Progenitor cell of endocrine pancreas (in vitro differentiated cells): Measurements from ENCODE around the gene TMEM81. TPM values are rescaled to one million over a fixed set of nuclear protein-coding genes. Genes with fewer than 3 reads are reported as not detected.

Experiments
- DNase-seq: peaks from one replicate; pipeline ENCODE4 v3.0.0; 2021; ENCODE audit warnings: low spot score; ENCODE audit not compliant: unreplicated experiment
- H3K27ac Mint-ChIP-seq: 2 replicates; pipeline ENCODE4 v1.8.0; 2021; ENCODE audit warnings: mild to moderate bottlenecking, moderate library complexity, mixed read lengths
- H3K27me3 Mint-ChIP-seq: 2 replicates; pipeline ENCODE4 v1.8.0; 2021; ENCODE audit warnings: mixed read lengths
- H3K36me3 Mint-ChIP-seq: 2 replicates; pipeline ENCODE4 v1.8.0; 2022; ENCODE audit warnings: mixed read lengths; ENCODE audit not compliant: insufficient read depth
- H3K4me1 Mint-ChIP-seq: 2 replicates; pipeline ENCODE4 v1.8.0; 2021; ENCODE audit warnings: low read depth, mixed read lengths
- H3K4me3 Mint-ChIP-seq: 2 replicates; pipeline ENCODE4 v1.8.0; 2021; ENCODE audit warnings: low read depth, mild to moderate bottlenecking, moderate library complexity, mixed read lengths
- H3K9me3 Mint-ChIP-seq: 2 replicates; pipeline ENCODE4 v1.8.0; 2021; ENCODE audit warnings: low read depth, mixed read lengths
- CTCF ChIP-seq: fragments of 200-600 bp; sonication (generic); IDR thresholded peaks from one replicate; pipeline ENCODE4 v1.5.0; 2021; ENCODE audit warnings: antibody characterized with exemption, mild to moderate bottlenecking; ENCODE audit not compliant: unreplicated experiment
- total RNA-seq: library from RNA; stranded (reverse); gene quantifications from 2 replicates; pipeline ENCODE4 v1.2.1, GENCODE V29; 2021

The TMEM81 gene
- total RNA-seq, 1 donor from 2014 or later: 5.1 TPM

- no peak for TF ChIP-seq CTCF
- no peak overlapping the region for H3K4me3 Mint-ChIP-seq
- H3K4me1 Mint-ChIP-seq: no peaks in the 10 kb centered on the region
- H3K9me3 Mint-ChIP-seq: no peaks in the 10 kb centered on the region
- no peak overlapping the region for H3K27ac Mint-ChIP-seq
- DNase-seq: no peak
- H3K27me3 Mint-ChIP-seq: no peaks in the 10 kb centered on the region
- H3K36me3 Mint-ChIP-seq: no peaks in the 10 kb centered on the region
These were observed 13.2 kb downstream of the TMEM81 start for GRCh38 chr1:205071028-205071409.

- H3K27me3 Mint-ChIP-seq: no peaks in the 10 kb centered on the region
- H3K9me3 Mint-ChIP-seq: no peaks in the 10 kb centered on the region
- no peak for DNase-seq
- no peak overlapping the region for H3K27ac Mint-ChIP-seq
- no peak for TF ChIP-seq CTCF
- H3K36me3 Mint-ChIP-seq: no peaks in the 10 kb centered on the region
- no peak overlapping the region for H3K4me3 Mint-ChIP-seq
- no peaks in the 10 kb centered on the region for H3K4me1 Mint-ChIP-seq
These were observed 14.7 kb downstream of the TMEM81 start for GRCh38 chr1:205069371-205070125.

GRCh38 chr1:205068457-205069040 is 15.7 kb downstream of the TMEM81 start:
- Mint-ChIP-seq H3K4me1 (no peaks in the 10 kb centered on the region), H3K4me3 (no peak overlapping the region), H3K27ac (no peak overlapping the region), H3K36me3 (no peaks in the 10 kb centered on the region), H3K27me3 (no peaks in the 10 kb centered on the region), H3K9me3 (no peaks in the 10 kb centered on the region)
- no peak for DNase-seq
- no peak for TF ChIP-seq CTCF

- DNase-seq: no peak
- Mint-ChIP-seq H3K4me1 (no peaks in the 10 kb centered on the region), H3K4me3 (no peak overlapping the region), H3K27me3 (no peaks in the 10 kb centered on the region), H3K9me3 (no peaks in the 10 kb centered on the region), H3K36me3 (no peaks in the 10 kb centered on the region), H3K27ac (no peak overlapping the region)
- no peak for TF ChIP-seq CTCF
These were observed 16.3 kb downstream of the TMEM81 start for GRCh38 chr1:205068001-205068400.

- DNase-seq: no peak
- Mint-ChIP-seq H3K9me3 (no peaks in the 10 kb centered on the region), H3K27ac (no peak overlapping the region), H3K4me3 (no peak overlapping the region), H3K4me1 (no peaks in the 10 kb centered on the region), H3K27me3 (no peaks in the 10 kb centered on the region), H3K36me3 (no peaks in the 10 kb centered on the region)
- no peak for TF ChIP-seq CTCF
These were observed 17.2 kb downstream of the TMEM81 start for GRCh38 chr1:205067031-205067430.
